ENCODE measurements around the gene CARMIL1.
"Not testable (repeated sequence)": the region's sequence is repeated elsewhere in the genome, so short reads cannot be mapped to it uniquely, and the experiment has no call there.

Gene CARMIL1

GRCh38 chr6:25297039-25297441 lies 17.9 kb downstream of the CARMIL1 start:
- no peak for DNase-seq (ENCODE audit: low read depth)
- TF ChIP-seq, protein P1, sequence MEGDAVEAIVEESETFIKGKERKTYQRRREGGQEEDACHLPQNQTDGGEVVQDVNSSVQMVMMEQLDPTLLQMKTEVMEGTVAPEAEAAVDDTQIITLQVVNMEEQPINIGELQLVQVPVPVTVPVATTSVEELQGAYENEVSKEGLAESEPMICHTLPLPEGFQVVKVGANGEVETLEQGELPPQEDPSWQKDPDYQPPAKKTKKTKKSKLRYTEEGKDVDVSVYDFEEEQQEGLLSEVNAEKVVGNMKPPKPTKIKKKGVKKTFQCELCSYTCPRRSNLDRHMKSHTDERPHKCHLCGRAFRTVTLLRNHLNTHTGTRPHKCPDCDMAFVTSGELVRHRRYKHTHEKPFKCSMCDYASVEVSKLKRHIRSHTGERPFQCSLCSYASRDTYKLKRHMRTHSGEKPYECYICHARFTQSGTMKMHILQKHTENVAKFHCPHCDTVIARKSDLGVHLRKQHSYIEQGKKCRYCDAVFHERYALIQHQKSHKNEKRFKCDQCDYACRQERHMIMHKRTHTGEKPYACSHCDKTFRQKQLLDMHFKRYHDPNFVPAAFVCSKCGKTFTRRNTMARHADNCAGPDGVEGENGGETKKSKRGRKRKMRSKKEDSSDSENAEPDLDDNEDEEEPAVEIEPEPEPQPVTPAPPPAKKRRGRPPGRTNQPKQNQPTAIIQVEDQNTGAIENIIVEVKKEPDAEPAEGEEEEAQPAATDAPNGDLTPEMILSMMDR (conservative IDR thresholded peaks at IDR 0.05; ENCODE audit: low read depth, low read length): no peak
- no peak overlapping the region for H3K4me3 ChIP-seq (ENCODE audit: low read length)

GRCh38 chr6:25297823-25298522 lies 18.8 kb downstream of the CARMIL1 start:
- no peak for DNase-seq (ENCODE audit: low read depth)
- TF ChIP-seq, protein P1 (conservative IDR thresholded peaks at IDR 0.05; ENCODE audit: low read depth, low read length): no peak
- H3K4me3 ChIP-seq (ENCODE audit: low read length): no peak overlapping the region

DNA sequence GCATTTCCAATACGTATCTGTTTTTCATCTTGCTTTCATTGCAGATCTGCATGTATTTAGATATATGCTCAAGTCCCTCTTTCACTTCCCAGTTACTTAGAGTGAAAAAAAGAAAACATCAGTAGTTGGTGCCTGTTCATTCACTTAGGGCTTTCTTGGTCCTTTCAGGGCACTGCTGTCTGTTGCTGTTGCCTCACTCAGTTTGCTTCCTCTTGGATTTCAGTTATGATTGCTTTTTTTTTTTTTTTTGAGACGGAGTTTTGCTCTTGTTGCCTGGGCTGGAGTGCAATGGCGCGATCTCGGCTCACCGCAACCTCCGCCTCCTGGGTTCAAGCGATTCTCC lies 19.3 kb downstream of the CARMIL1 start:
- not testable (repeated sequence) for H3K4me3 ChIP-seq (ENCODE audit: low read length); DNase-seq (ENCODE audit: low read depth)

DNA sequence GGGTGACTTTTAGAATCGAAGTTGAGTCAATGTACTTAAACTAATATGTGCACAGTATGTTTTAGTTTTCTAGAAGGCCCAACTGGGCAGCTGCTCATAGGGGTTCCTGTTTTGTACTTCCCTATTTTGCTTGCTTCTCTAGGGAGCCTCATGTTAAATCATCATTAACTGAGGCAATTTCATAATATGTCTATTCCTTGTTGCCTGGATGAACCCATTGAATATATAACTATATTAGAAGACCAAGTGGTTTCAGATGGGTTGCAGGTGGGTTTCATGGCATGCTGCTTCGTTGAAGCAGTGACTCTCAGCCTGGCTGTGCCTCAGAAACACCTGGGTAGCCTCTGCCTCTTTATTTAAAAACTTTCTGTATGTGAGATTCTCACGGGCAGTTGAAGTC lies 22.2 kb downstream of the CARMIL1 start:
- H3K4me3 ChIP-seq (ENCODE audit: low read length): no peak overlapping the region
- no peak for DNase-seq (ENCODE audit: low read depth)
- TF ChIP-seq, protein P1 (conservative IDR thresholded peaks at IDR 0.05; ENCODE audit: low read depth, low read length): no peak

GRCh38 chr6:25302151-25302550 lies 23.0 kb downstream of the CARMIL1 start:
- DNase-seq (ENCODE audit: low read depth): no peak
- no peak overlapping the region for H3K4me3 ChIP-seq (ENCODE audit: low read length)

GRCh38 chr6:25302677-25303128 lies 23.5 kb downstream of the CARMIL1 start:
- no peak overlapping the region for H3K4me3 ChIP-seq (ENCODE audit: low read length)

More at GRCh38 chr6:25302151-25302550, 23.0 kb downstream of the CARMIL1 start:
- TF ChIP-seq, protein P1 (conservative IDR thresholded peaks at IDR 0.05; ENCODE audit: low read depth, low read length): no peak

DNA sequence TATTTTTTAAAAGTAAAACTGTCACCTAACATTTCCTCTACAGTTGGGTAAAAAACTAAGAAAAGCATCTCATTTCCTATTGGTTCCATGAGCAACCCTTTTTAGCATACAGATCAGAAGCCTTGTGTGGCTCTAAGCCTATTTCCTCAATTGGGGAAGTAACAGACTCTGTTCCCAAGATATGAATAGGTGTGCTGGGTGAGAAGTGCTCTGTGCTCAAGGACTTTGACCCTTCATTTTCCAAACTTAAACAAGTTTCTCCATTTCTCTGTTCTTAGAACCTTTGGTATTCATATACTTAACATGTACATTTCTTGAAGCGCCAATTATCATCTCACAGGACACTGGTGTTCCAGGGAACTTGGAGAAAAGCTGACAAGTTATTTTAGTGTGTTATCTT lies 24.1 kb downstream of the CARMIL1 start:
- TF ChIP-seq, protein P1 (conservative IDR thresholded peaks at IDR 0.05; ENCODE audit: low read depth, low read length): no peak
- H3K4me3 ChIP-seq (ENCODE audit: low read length): no peak overlapping the region
- no peak for DNase-seq (ENCODE audit: low read depth)

More at GRCh38 chr6:25302677-25303128, 23.5 kb downstream of the CARMIL1 start:
- DNase-seq (ENCODE audit: low read depth): peak; percentile 37
- TF ChIP-seq, protein P1 (conservative IDR thresholded peaks at IDR 0.05; ENCODE audit: low read depth, low read length): no peak
